Endothelial cell of umbilical vein (primary cell): ENCODE results near the gene UBFD1. TPM values are rescaled to one million over a fixed set of nuclear protein-coding genes. Genes with fewer than 3 reads are reported as not detected.

Source experiments
- BruUV-seq: library from RNA; stranded (reverse); fragments of 400-500 nt; replicated peaks from 2 replicates; lab custom pipeline; 2021; lab: Mats Ljungman, UMichigan
- CTCF ChIA-PET: fragments of 300-600, 350-600 bp; sonication (Branson Sonifier 250); formaldehyde crosslinking; loops from one replicate; lab custom pipeline; 2021; ENCODE audit warnings: antibody characterized with exemption, inconsistent platforms; lab: Charles Lee
- POLR2A ChIA-PET: fragments of 300-600, 350-600 bp; sonication (Branson Sonifier 250); formaldehyde crosslinking; loops from one replicate; lab custom pipeline; 2021; ENCODE audit warnings: antibody characterized with exemption, inconsistent platforms; lab: Charles Lee
- DNase-seq: peaks from one replicate; pipeline ENCODE4 v3.0.0-alpha.2; 2011; ENCODE audit warnings: low read depth, low spot score
- FAIRE-seq: peaks from 2 replicates; lab custom pipeline; 2011; peaks lifted over from hg19 to GRCh38; lab: Jason Lieb, UNC
- H2AFZ ChIP-seq: 2 replicates; pipeline ENCODE4 v1.6.0; 2012; ENCODE audit warnings: low read depth, low read length, control low read depth, inconsistent platforms
- H3K27ac ChIP-seq: 2 replicates; pipeline ENCODE4 v1.5.1; 2011; ENCODE audit warnings: low read depth, mild to moderate bottlenecking, control low read depth, low read length, moderate library complexity; ENCODE audit not compliant: insufficient read depth
- H3K27me3 ChIP-seq, 2 experiments: 2 replicates each; pipeline versions ENCODE4 v1.6.0 to v1.6.1; 2011; ENCODE audit warnings: low read length in 2 of 2, mixed read lengths in 1 of 2; ENCODE audit not compliant: control insufficient read depth in 2 of 2, insufficient read depth in 2 of 2
- H3K36me3 ChIP-seq, 2 experiments: 2 replicates in 1 of 2; 3 replicates in 1 of 2; pipeline ENCODE4 v1.5.1; 2011; ENCODE audit warnings: low read length in 2 of 2, mild to moderate bottlenecking in 1 of 2, moderate library complexity in 1 of 2; ENCODE audit not compliant: control insufficient read depth in 2 of 2, insufficient read depth in 2 of 2; ENCODE audit errors: extremely low read depth in 1 of 2
- H3K4me1 ChIP-seq: 3 replicates; pipeline ENCODE4 v1.5.1; 2011; ENCODE audit warnings: mild to moderate bottlenecking, low read length; ENCODE audit not compliant: control insufficient read depth, insufficient read depth; ENCODE audit errors: extremely low read depth
- H3K4me2 ChIP-seq: 2 replicates; pipeline ENCODE4 v1.6.1; 2011; ENCODE audit warnings: low read length, control low read depth, mixed read lengths; ENCODE audit not compliant: insufficient read depth
- H3K4me3 ChIP-seq, 3 experiments: fragments of 200-600 bp in 1 of 3; sonication (generic), shearing (Covaris generic) in 1 of 3; replicated peaks in 1 of 3; 2 replicates each; pipeline ENCODE4 v1.5.1; 2011 to 2016; ENCODE audit warnings: control low read depth in 3 of 3, low read length in 3 of 3, mild to moderate bottlenecking in 2 of 3, inconsistent platforms in 1 of 3, low read depth in 1 of 3, moderate library complexity in 1 of 3; ENCODE audit not compliant: insufficient read depth in 1 of 3
- H3K79me2 ChIP-seq: 2 replicates; pipeline ENCODE4 v1.6.0; 2012; ENCODE audit warnings: low read length, inconsistent platforms; ENCODE audit not compliant: control insufficient read depth, insufficient read depth
- H3K9ac ChIP-seq: replicated peaks from 2 replicates; pipeline ENCODE3; 2011; ENCODE audit warnings: low read length, control low read depth; ENCODE audit not compliant: insufficient read depth; ENCODE audit errors: extremely low read depth
- H3K9me1 ChIP-seq: replicated peaks from 3 replicates; pipeline ENCODE4 v1.6.0; 2011; ENCODE audit warnings: mild to moderate bottlenecking, low read length; ENCODE audit not compliant: control insufficient read depth, insufficient read depth; ENCODE audit errors: extremely low read depth
- H3K9me3 ChIP-seq: replicated peaks from 2 replicates; pipeline ENCODE4 v1.5.1; 2012; ENCODE audit warnings: low read length, inconsistent platforms; ENCODE audit not compliant: control insufficient read depth, insufficient read depth
- H4K20me1 ChIP-seq: replicated peaks from 2 replicates; pipeline ENCODE3; 2011; ENCODE audit warnings: mild to moderate bottlenecking, low read length; ENCODE audit not compliant: control insufficient read depth, insufficient read depth; ENCODE audit errors: extremely low read depth
- CTCF ChIP-seq, 2 donors: IDR thresholded peaks; 1 replicate in 1 of 2; 2 replicates in 1 of 2; pipeline ENCODE4 v1.5.1; 2011; ENCODE audit warnings: low read length in 2 of 2, mild to moderate bottlenecking in 2 of 2, moderate library complexity in 2 of 2, control low read depth in 1 of 2, inconsistent platforms in 1 of 2, low read depth in 1 of 2; ENCODE audit not compliant: insufficient read depth in 1 of 2; ENCODE audit errors: extremely low read depth in 1 of 2
- EZH2 ChIP-seq: IDR thresholded peaks from 2 replicates; pipeline ENCODE4 v1.6.1; 2012; ENCODE audit warnings: borderline replicate concordance, low read depth, mild to moderate bottlenecking, moderate library complexity, low read length, inconsistent platforms; ENCODE audit not compliant: severe bottlenecking
- FOS ChIP-seq: IDR thresholded peaks from 2 replicates; pipeline ENCODE4 v1.6.1; 2011; ENCODE audit warnings: mild to moderate bottlenecking, low read length, moderate library complexity, borderline replicate concordance; ENCODE audit not compliant: insufficient read depth
- GATA2 ChIP-seq: IDR thresholded peaks from 2 replicates; pipeline ENCODE4 v1.7.0; 2011; ENCODE audit warnings: low read depth, mild to moderate bottlenecking, moderate library complexity, mixed read lengths, low read length; ENCODE audit not compliant: insufficient read length, insufficient read depth
- JUN ChIP-seq: IDR thresholded peaks from 2 replicates; pipeline ENCODE4 v1.6.1; 2011; ENCODE audit warnings: borderline replicate concordance, low read depth; ENCODE audit not compliant: insufficient read length, insufficient read depth
- MAX ChIP-seq: IDR thresholded peaks from 2 replicates; pipeline ENCODE4 v1.6.1; 2011; ENCODE audit not compliant: insufficient read depth, insufficient read length
- MYC ChIP-seq: IDR thresholded peaks from one replicate; pipeline ENCODE4 v1.6.1; 2011; ENCODE audit warnings: mild to moderate bottlenecking, low read depth, low read length
- POLR2A ChIP-seq: IDR thresholded peaks from 2 replicates; pipeline ENCODE4 v1.6.1; 2012; ENCODE audit warnings: low read depth, mild to moderate bottlenecking, control low read depth, low read length
- POLR2AphosphoS5 ChIP-seq: IDR thresholded peaks from 2 replicates; pipeline ENCODE4 v1.6.1; 2012; ENCODE audit warnings: low read depth, mild to moderate bottlenecking, control low read depth, low read length, moderate library complexity; ENCODE audit not compliant: insufficient read depth
- dilution Hi-C: fragments of 300-500 bp; cut with MboI; formaldehyde crosslinking; loops from one replicate; pipeline ENCODE4 v1.15.0; 2019; ENCODE audit warnings: low sequenced_read_pairs; ENCODE audit not compliant: extremely low pct_ligation_motif_present
- intact Hi-C: fragments of 100-400 bp; cut with micrococcal nuclease; formaldehyde crosslinking; loops from one replicate; pipeline ENCODE4 v1.10.0; 2022
- polyA plus RNA-seq, 4 experiments: library from polyadenylated mRNA; depleted of rRNA in 3 of 4; stranded (reverse) in 3 of 4; unstranded in 1 of 4; fragments of >200 nt; gene quantifications; 2 replicates each; pipeline versions ENCODE4 v1.2.1 to v1.2.3, GENCODE V29; 2011 to 2012; ENCODE audit warnings: missing spikeins in 1 of 4
- total RNA-seq: library from RNA; stranded (reverse); gene quantifications from 2 replicates; pipeline ENCODE4 v1.2.3, GENCODE V29; 2021

Gene UBFD1
- total and polyA plus RNA-seq, 2 donors (not counting 3 experiments of a cell fraction or from before 2014, with no cell fraction given), result 50.0 to 69.9 TPM

- Histone ChIP-seq H3K9ac (no peak overlapping the region), H3K27me3 (no peaks in the 10 kb centered on the region), H3K36me3 (peaks cover 3 to 18% of the 10 kb centered on the region in 2 experiments), H3K79me2 (no peaks in the 10 kb centered on the region), H3K4me3 (no peak overlapping the region), H3K9me3 (no peaks in the 10 kb centered on the region), H3K9me1 (no peaks in the 10 kb centered on the region), H4K20me1 (no peaks in the 10 kb centered on the region), H3K4me1 (no peaks in the 10 kb centered on the region), H3K27ac (no peak overlapping the region), H3K4me2 (no peak overlapping the region), H2AFZ (no peak overlapping the region)
- DNase-seq (no peak), FAIRE-seq (no peak)
- no TSS peak for BruUV-seq
- dilution Hi-C loops, result no loop called here
- intact Hi-C loops, result no loop called here
- no peak for TF ChIP-seq MYC
- ChIA-PET POLR2A (no interaction called here), CTCF (no interaction called here)
These were observed 7.6 kb upstream of the UBFD1 start for GRCh38 chr16:23549938-23550337.

- no peak for FAIRE-seq
- dilution Hi-C loops, result no loop called here
These were observed 5.4 kb upstream of the UBFD1 start for GRCh38 chr16:23552161-23552560.

More at GRCh38 chr16:23552161-23552560, 5.4 kb upstream of the UBFD1 start:
- no peak overlapping the region for H3K27ac ChIP-seq
- ChIA-PET CTCF (interaction anchor here (1.3 kb wide), 1 partner anchor 45 kb away, joined by 3 read pairs; no protein-coding TSS in a partner anchor), POLR2A (no interaction called here)
- no peak overlapping the region for H2AFZ ChIP-seq
- H3K27me3 ChIP-seq, result no peaks in the 10 kb centered on the region
- no peak overlapping the region for H3K4me2 ChIP-seq
- H3K9me1 ChIP-seq, result no peaks in the 10 kb centered on the region
- no peak overlapping the region for H3K4me3 ChIP-seq
- peaks cover 3 to 18% of the 10 kb centered on the region in 2 experiments for H3K36me3 ChIP-seq
- no peaks in the 10 kb centered on the region for H3K79me2 ChIP-seq
- no peak for TF ChIP-seq FOS
- no peak for TF ChIP-seq POLR2A
- TF ChIP-seq CTCF (IDR thresholded peaks at IDR 0.05; ENCODE audit: extremely low read depth in 1 of 2, insufficient read depth in 1 of 2, low read depth in 1 of 2, low read length in 2 of 2), result no peak
- no peak for TF ChIP-seq JUN
- no peak for TF ChIP-seq POLR2AphosphoS5
- TF ChIP-seq EZH2, result no peak
- TF ChIP-seq MAX, result no peak
- no peak for TF ChIP-seq GATA2
- no peak for TF ChIP-seq MYC
- no peaks in the 10 kb centered on the region for H4K20me1 ChIP-seq
- no TSS peak for BruUV-seq
- no peak overlapping the region for H3K9ac ChIP-seq
- DNase-seq, result no peak
- H3K4me1 ChIP-seq, result peaks cover 2% of the 10 kb centered on the region
- intact Hi-C loops, result no loop called here
- H3K9me3 ChIP-seq, result no peaks in the 10 kb centered on the region
